Stimulated activated CD4-positive, alpha-beta T cell treated with anti-CD3 and anti-CD28 coated beads, Interleukin-2, amount 100 ng/mL, for 4 hours (primary cell): ENCODE results near the gene ITPR1.

Experiments
- DNase-seq: peaks from one replicate; pipeline ENCODE4 v3.0.0-alpha.2; 2020; ENCODE audit warnings: low read depth

ITPR1 gene

DNA sequence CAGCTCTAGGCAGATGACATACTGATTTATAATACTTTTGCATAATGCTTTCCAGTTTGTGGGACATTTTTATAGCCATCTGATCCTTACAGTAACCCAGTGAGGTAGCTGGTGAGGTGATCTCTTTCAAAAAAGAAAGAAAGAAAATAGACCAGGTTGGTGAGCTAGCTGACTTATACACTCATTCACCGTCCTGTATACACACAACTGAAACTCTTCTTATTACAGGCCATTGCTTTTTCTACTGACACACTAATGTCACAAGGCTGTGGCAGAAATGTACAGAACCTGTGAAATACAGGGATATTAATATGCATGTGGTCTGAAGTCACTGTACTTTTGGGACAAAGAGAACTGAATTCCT, 335.9 kb downstream of the ITPR1 start:
- no peak for DNase-seq

DNA sequence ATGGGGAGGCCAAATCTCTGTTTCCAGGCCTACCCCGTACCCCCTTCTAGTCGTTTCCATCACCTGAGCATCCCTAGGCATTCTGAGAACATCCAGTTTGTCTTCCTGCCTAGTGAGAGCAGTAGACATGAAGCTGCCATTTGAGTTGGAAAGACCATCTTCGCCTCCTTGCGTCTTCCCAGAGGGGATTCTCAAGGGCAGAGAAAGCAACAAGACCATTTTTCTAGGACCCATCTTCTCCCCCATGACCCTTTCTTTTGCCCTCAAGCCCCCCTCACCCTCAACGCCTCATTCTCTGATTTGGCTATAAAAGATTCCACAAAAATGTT, 337.4 kb downstream of the ITPR1 start:
- no peak for DNase-seq

- no peak for DNase-seq
Measured at GRCh38 chr3:4831580-4831950, 338.4 kb downstream of the ITPR1 start.

DNA sequence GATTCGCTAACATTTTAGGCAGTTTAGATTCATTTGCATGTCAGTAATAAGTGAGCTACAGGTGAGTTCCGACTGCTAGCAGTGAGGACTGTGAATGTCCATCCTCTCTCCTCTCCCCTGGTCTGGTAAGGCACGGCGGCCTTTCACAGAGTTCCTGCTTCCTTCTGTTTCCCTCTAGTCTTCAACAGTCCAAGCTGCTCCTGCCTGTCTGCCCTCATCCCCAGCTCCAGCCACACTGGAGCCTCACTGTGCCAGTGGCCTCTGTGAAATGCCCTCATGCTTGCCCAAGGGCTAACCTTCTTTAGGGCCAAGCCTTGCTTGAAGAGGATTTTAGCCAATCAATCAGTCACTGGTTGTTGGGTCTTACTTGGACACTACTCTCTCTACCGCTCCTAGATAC, 340.3 kb downstream of the ITPR1 start:
- DNase-seq = no peak

GRCh38 chr3:4834403-4834866, 341.3 kb downstream of the ITPR1 start:
- no peak for DNase-seq

DNA sequence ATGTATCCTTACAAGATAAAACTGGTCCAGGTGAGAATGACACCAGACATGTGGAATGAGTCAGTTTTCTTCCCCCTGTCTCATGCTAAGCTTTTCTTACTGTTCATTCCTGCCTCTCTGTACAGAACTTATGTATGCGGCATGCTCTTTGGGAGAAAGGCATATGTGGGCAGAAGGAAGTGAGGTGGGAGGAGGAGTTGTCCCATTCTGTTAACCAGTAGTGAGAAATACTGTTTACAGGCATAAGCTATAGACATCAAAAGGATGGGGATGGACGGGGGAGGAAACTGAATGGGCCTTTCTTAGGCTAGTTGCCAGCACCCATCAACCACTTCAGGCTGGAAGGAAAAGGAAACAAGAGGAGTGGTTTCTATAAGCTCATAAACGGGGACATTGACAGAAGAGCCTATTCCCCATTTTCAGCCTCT, 342.5 kb downstream of the ITPR1 start:
- no peak for DNase-seq

- no peak for DNase-seq
Measured at GRCh38 chr3:4836516-4836915, 343.4 kb downstream of the ITPR1 start.

DNA sequence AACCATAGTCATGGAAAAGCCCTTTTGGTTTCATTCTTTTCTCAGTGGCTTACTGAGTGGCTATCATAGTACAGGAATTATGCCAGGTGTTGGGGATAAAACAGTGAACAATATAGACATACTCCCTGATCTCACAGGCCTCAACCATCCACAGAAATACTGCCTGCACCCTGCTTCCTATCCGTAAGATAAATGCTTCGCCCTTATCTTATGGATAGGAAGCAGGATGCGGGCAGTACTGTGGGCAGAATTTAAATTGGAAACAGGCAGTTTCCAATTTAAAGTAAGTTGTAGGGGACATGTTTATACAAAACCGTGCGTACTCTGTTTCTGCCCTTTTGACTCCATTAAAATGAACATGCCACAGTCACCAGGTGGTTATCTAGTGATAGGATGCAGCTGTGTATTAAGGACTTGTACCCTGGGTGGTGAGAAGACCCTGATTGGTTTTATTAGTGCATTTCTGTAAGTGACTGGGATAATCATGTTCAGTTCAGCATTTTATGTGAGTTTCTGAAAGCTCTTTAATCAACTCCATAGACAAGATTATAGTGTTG, 344.3 kb downstream of the ITPR1 start:
- DNase-seq = no peak

DNA sequence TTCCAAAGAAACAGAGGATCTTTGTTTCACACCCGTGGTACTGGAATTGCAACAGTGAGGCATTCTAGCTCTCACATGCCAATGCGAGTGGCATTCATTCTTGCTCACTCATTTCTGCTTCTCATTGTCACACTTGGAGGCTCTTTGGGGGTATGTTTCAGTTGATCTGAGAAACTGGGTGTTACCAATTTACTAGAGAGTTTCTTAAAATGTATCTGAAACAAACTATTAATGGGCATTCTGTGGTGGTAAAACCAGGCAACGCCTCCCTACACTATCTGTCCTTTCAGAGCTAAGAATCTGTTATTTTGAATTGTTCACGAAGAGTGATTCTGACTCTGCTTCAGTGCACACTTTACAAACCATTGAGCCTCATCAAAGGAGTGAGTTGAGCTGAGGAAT, 345.5 kb downstream of the ITPR1 start:
- DNase-seq = no peak

DNA sequence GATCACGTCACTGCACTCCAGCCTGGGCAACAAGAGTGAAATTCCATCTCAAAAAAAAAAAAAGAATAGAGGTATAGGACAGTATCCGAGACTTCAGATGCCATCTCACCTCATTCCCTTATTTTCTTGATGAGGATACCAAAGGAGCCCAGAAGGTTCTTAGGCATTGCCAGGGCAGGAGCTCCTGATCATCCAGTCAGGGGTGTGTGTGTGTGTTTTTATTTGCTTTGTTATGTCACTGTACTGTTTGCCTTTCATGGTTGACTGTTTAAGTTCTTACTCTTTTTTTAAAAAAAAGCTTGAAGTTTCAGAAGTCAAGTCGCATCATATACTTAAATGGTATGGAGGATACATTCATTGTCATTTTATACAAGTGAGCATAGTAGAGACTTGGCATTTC, 346.1 kb downstream of the ITPR1 start:
- no peak for DNase-seq

DNA sequence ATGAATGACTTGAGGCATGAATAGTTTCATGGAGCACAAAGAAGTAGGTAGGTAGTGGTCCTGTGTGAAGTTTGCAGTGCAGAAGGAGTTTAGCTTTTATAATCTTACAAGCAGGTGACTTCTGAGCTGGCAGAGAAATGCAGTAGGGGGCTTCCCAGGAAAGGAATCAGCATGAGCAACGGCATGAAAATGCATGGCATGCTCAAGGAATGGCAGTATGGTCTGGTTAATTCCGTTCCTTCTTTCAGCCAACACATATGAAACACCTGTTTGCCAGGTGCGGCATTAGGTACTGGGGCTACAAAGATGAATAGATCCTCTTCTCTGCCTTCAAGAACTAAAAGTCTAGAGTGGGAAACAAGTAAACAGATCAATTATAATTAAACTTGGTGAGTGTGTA, 348.1 kb downstream of the ITPR1 start:
- no peak for DNase-seq

GRCh38 chr3:4841776-4842440, 348.8 kb downstream of the ITPR1 start:
- no peak for DNase-seq

GRCh38 chr3:4843619-4844018, 350.5 kb downstream of the ITPR1 start:
- no peak for DNase-seq

GRCh38 chr3:4845882-4846281, 352.7 kb downstream of the ITPR1 start:
- no peak for DNase-seq

DNA sequence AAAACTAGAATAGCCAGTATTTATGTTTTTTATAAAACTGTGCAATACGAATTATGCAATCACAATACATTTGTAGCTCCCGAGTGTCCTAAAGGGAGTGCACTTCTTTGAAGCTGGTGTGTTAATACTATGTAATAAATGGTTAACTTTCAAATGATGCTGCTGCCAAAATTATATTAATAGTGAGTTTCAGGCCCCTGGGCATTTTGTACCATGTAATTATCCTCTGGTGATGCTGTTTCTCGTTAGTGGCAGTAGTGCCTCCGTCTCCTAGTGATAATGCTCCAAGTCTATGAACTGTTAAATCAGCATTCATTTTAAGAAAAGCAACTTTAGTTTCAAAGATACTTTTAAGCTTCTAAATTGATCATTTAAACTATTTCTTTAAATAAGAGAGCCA, 353.4 kb downstream of the ITPR1 start:
- no peak for DNase-seq

DNA sequence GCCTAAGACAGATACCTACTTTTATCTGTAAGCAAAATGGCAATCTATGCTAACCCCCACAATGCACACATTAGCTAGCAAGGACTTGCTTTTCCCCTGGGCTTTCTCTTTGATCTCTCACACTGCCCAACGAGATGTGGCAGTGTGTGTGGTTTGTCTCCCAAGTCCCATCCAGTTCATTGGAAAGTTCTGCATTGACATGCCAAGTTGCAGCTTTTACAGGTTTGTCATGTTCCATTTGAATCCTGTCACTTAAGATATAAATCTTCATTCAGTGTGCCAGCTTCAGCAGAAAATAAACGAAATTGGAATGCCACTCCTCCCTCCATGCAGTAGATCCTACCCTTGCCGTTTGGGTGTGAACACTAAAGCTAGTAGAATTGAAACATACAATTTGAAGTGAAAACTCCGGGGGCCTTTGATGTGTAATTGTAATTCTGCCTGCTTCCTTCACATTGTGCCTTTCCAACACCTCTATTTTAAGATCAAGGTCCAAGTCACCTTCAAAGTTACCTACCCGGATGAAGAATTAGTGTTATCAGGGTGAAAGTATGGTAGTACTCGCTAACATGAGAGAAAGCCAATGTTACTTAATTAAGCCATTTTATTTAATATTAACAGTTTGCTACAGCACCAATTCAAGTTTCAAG, 355.2 kb downstream of the ITPR1 start:
- DNase-seq = no peak

DNA sequence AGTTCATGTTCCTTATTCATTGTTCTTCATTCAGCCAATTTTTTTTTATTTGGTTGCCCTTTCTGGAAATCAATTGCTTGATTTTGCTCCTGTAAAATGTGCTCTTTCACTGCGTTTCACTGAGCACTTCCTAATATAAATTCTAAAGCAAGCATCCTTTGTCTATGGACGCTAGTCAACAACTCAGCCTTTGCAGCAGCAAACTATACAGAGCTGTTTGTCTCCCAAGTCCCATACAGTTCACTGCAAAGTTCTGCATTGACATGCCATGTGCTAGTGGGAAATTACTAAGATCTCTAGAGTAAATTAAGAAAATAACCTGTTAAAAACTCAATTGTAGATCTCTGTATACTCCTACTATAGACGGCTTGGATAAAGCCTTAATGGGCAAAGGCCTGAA, 356.0 kb downstream of the ITPR1 start:
- no peak for DNase-seq

- no peak for DNase-seq
Measured at GRCh38 chr3:4849739-4850138, 356.6 kb downstream of the ITPR1 start.

DNA sequence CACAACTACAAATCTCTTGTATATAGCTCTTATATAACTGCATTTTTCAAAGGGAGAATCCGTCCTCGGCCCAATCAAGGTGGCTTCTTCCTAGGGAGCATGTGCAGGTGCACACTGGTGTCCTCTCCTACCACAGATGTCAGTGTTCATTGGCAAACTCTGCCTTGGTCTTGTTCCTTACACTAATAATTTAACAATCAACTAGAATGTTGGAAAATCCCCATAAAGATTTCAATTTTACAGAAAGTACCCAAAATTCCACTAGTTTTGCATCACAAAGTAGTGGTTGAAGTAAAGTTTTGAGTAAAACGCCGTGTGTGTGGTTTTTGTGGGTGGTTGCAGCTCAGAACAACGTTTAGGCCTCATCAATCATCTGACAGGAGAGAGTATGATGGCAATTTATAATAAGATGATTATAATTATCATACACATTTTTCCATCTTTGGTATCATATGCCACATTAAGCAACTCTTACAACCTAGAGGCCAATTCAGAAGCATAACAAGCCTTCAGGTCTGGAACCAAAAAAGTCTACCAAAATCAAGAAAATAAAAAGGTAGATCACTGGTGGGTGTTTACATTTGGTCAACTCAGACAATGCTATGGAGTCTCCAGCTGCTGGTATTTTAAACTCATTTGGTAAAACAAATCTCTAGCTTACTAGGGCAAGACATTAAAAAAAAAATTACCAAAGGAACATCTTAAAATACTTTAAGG, 357.2 kb downstream of the ITPR1 start:
- peak; percentile 26 for DNase-seq

GRCh38 chr3:4850928-4851265, 357.7 kb downstream of the ITPR1 start:
- peak; percentile 14 for DNase-seq

DNA sequence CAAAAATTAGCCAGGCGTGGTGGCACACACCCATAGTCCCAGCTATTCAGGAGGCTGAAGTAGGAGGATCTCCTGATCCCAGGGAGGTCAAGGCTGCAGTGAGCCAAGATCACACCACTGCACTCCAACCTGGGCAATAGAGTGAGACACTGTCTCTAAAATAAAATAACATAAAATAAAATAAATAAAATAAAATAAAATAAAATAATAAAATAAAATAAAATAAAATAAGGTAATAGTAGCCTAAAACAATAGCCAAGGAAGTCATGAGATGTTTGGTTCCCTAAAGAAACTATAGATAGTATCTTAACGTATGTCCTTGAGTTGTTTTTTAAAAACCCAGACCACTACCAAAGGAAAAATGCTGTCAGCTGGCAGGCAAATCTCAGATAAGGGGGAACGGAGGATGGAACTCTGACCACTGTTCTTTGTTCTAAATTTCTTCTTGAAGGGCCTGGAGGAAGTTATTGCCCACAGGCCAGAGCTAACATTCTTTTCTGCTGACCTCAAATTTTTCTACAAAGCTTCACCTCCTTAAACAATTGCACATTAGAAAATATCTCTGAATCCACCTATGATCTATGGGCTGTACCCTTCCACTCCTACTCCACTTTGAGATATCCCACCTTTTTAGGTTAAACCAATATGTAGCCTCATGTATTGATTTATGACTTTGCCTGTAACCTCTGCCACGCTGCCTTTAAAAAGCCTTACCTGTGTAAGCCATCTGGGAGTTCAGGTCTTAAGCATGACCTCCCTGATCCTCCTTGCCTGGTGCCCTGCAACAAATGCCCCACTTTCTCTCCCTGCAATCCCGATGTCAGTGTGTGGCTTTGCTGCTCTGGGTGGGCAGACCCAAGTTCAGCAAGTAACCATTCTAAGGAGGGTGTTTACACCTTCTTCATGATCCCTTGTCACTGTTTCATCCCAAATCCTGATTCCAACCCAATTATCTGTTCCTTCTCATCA, 359.9 kb downstream of the ITPR1 start:
- DNase-seq = no peak

GRCh38 chr3:4853749-4854140, 360.6 kb downstream of the ITPR1 start:
- no peak for DNase-seq
